ENCODE data around the gene FPGT. TPM values are rescaled to one million over a fixed set of nuclear protein-coding genes. Genes with fewer than 3 reads are reported as not detected.

FPGT gene
- total and polyA plus RNA-seq, 4 donors: 5.8 to 26.5 (median 15.1) TPM

- Histone ChIP-seq H3K27ac (ENCODE audit: low read depth in 1 of 2, low read length in 1 of 2) (no peak overlapping the region), H3K9ac (ENCODE audit: insufficient read depth in 1 of 2, low read length in 2 of 2) (no peak overlapping the region), H3K27me3 (ENCODE audit: control insufficient read depth in 3 of 3, insufficient read depth in 3 of 3, low read length in 2 of 3) (no peaks in the 10 kb centered on the region), H3K9me3 (ENCODE audit: control insufficient read depth in 4 of 4, insufficient read depth in 3 of 4, low read length in 3 of 4) (no peaks in the 10 kb centered on the region), H3K4me3 (no peak overlapping the region), H3K36me3 (ENCODE audit: control insufficient read depth in 4 of 4, insufficient read depth in 4 of 4, low read length in 4 of 4) (peaks cover 0 to 19% (median 3%) of the 10 kb centered on the region in 4 donors), H3K4me1 (ENCODE audit: control insufficient read depth in 5 of 5, insufficient read depth in 5 of 5, low read length in 5 of 5) (peaks cover 0 to 10% (median 3%) of the 10 kb centered on the region in 5 donors)
- no peak for DNase-seq
- 87 to 93% methylated on average over 2 of the region's 2 CpGs for WGBS, 2 donors
- no peak for TF ChIP-seq CTCF (IDR thresholded peaks at IDR 0.05; ENCODE audit: control extremely low read depth, extremely low read depth)
- ATAC-seq (ENCODE audit: insufficient read depth, low FRiP score): no peak
Measured at GRCh38 chr1:74205266-74205665, 7.2 kb downstream of the FPGT start.

- Histone ChIP-seq H3K27ac (ENCODE audit: low read depth in 1 of 2, low read length in 1 of 2) (no peak overlapping the region), H3K4me3 (no peak overlapping the region), H3K27me3 (ENCODE audit: control insufficient read depth in 3 of 3, insufficient read depth in 3 of 3, low read length in 2 of 3) (no peaks in the 10 kb centered on the region), H3K9ac (ENCODE audit: insufficient read depth in 1 of 2, low read length in 2 of 2) (no peak overlapping the region), H3K9me3 (ENCODE audit: control insufficient read depth in 4 of 4, insufficient read depth in 3 of 4, low read length in 3 of 4) (no peaks in the 10 kb centered on the region), H3K36me3 (ENCODE audit: control insufficient read depth in 4 of 4, insufficient read depth in 4 of 4, low read length in 4 of 4) (no peaks in the 10 kb centered on the region), H3K4me1 (ENCODE audit: control insufficient read depth in 5 of 5, insufficient read depth in 5 of 5, low read length in 5 of 5) (no peaks in the 10 kb centered on the region)
- no peak for ATAC-seq (ENCODE audit: insufficient read depth, low FRiP score)
- no peak for TF ChIP-seq CTCF (IDR thresholded peaks at IDR 0.05; ENCODE audit: control extremely low read depth, extremely low read depth)
- WGBS, 2 donors: 98% methylated on average over 1 of the region's 1 CpG
- no peak for DNase-seq
Measured at GRCh38 chr1:74215229-74215628, 17.2 kb downstream of the FPGT start.

GRCh38 chr1:74222701-74223100, 24.7 kb downstream of the FPGT start:
- H3K27ac ChIP-seq (ENCODE audit: low read depth in 1 of 2, low read length in 1 of 2): no peak overlapping the region
- TF ChIP-seq CTCF (IDR thresholded peaks at IDR 0.05; ENCODE audit: control extremely low read depth, extremely low read depth): no peak
- no peak overlapping the region for H3K9ac ChIP-seq (ENCODE audit: insufficient read depth in 1 of 2, low read length in 2 of 2)
- H3K36me3 ChIP-seq (ENCODE audit: control insufficient read depth in 4 of 4, insufficient read depth in 4 of 4, low read length in 4 of 4): no peaks in the 10 kb centered on the region
- no peak for ATAC-seq (ENCODE audit: insufficient read depth, low FRiP score)
- H3K4me1 ChIP-seq (ENCODE audit: control insufficient read depth in 5 of 5, insufficient read depth in 5 of 5, low read length in 5 of 5): no peaks in the 10 kb centered on the region
- DNase-seq: no peak
- H3K27me3 ChIP-seq (ENCODE audit: control insufficient read depth in 3 of 3, insufficient read depth in 3 of 3, low read length in 2 of 3): no peaks in the 10 kb centered on the region
- peaks cover 0 to 10% (median 0%) of the 10 kb centered on the region in 4 donors for H3K9me3 ChIP-seq (ENCODE audit: control insufficient read depth in 4 of 4, insufficient read depth in 3 of 4, low read length in 3 of 4)
- H3K4me3 ChIP-seq: no peak overlapping the region
- WGBS, 2 donors: 96 to 97% methylated on average over 5 of the region's 5 CpGs

GRCh38 chr1:74223453-74223852, 25.4 kb downstream of the FPGT start:
- no peaks in the 10 kb centered on the region for H3K27me3 ChIP-seq (ENCODE audit: control insufficient read depth in 3 of 3, insufficient read depth in 3 of 3, low read length in 2 of 3)
- no peaks in the 10 kb centered on the region for H3K36me3 ChIP-seq (ENCODE audit: control insufficient read depth in 4 of 4, insufficient read depth in 4 of 4, low read length in 4 of 4)
- TF ChIP-seq CTCF (IDR thresholded peaks at IDR 0.05; ENCODE audit: control extremely low read depth, extremely low read depth): no peak
- no peak for DNase-seq
- WGBS, 2 donors: 76 to 79% methylated on average over 3 of the region's 3 CpGs
- H3K9ac ChIP-seq (ENCODE audit: insufficient read depth in 1 of 2, low read length in 2 of 2): no peak overlapping the region
- H3K4me3 ChIP-seq: no peak overlapping the region
- H3K27ac ChIP-seq (ENCODE audit: low read depth in 1 of 2, low read length in 1 of 2): no peak overlapping the region
- ATAC-seq (ENCODE audit: insufficient read depth, low FRiP score): no peak
- H3K4me1 ChIP-seq (ENCODE audit: control insufficient read depth in 5 of 5, insufficient read depth in 5 of 5, low read length in 5 of 5): no peaks in the 10 kb centered on the region
- peaks cover 0 to 10% (median 0%) of the 10 kb centered on the region in 4 donors for H3K9me3 ChIP-seq (ENCODE audit: control insufficient read depth in 4 of 4, insufficient read depth in 3 of 4, low read length in 3 of 4)
